RWPE1 (cell line): ENCODE measurements around the gene HIVEP3.

Experiments
- CTCF ChIA-PET: fragments of 350-600 bp; sonication (Branson Sonifier 250); formaldehyde crosslinking; extraction: SDS; loops from one replicate; lab custom pipeline; 2021; lab: Yijun Ruan, JAX
- POLR2A ChIA-PET: fragments of 400-600 bp; formaldehyde crosslinking; extraction: SDS; loops from one replicate; lab custom pipeline; 2020; ENCODE audit warnings: antibody characterized with exemption; ENCODE audit not compliant: low non-redundant PET; lab: Yijun Ruan, JAX
- DNase-seq: peaks from one replicate; pipeline ENCODE4 v3.0.0; 2012; ENCODE audit warnings: low spot score
- H3K27ac ChIP-seq: fragments of 450-650 bp; 2 replicates; pipeline ENCODE4 v1.5.1; 2017
- CTCF ChIP-seq: fragments of 450-650 bp; conservative IDR thresholded peaks from 2 replicates; pipeline ENCODE4 v1.5.1; 2017; ENCODE audit warnings: low read depth, mild to moderate bottlenecking

HIVEP3 gene

GRCh38 chr1:41734201-41734970 lies 184.3 kb downstream of the HIVEP3 start:
- ChIA-PET POLR2A (no interaction called here), CTCF (no interaction called here)
- no peak for DNase-seq
- no peak for TF ChIP-seq CTCF
- H3K27ac ChIP-seq, result no peak overlapping the region

GRCh38 chr1:41733725-41734124 lies 185.0 kb downstream of the HIVEP3 start:
- ChIA-PET POLR2A (no interaction called here), CTCF (no interaction called here)
- no peak for TF ChIP-seq CTCF
- no peak overlapping the region for H3K27ac ChIP-seq
- no peak for DNase-seq

GRCh38 chr1:41733021-41733420 lies 185.7 kb downstream of the HIVEP3 start:
- DNase-seq, result no peak
- no peak overlapping the region for H3K27ac ChIP-seq
- ChIA-PET CTCF (no interaction called here), POLR2A (no interaction called here)
- TF ChIP-seq CTCF, result no peak

GRCh38 chr1:41731516-41732030 lies 187.1 kb downstream of the HIVEP3 start:
- no peak overlapping the region for H3K27ac ChIP-seq
- DNase-seq, result no peak
- no peak for TF ChIP-seq CTCF
- CTCF ChIA-PET, result interaction anchor here (0.8 kb wide), 1 partner anchor 13 kb away, joined by 5 read pairs; no protein-coding TSS in a partner anchor
- POLR2A ChIA-PET, result no interaction called here

- no peak for DNase-seq
- CTCF ChIA-PET, result no interaction called here
- POLR2A ChIA-PET, result no interaction called here
- TF ChIP-seq CTCF, result no peak
- H3K27ac ChIP-seq, result no peak overlapping the region
Observed at GRCh38 chr1:41730806-41731205, 187.9 kb downstream of the HIVEP3 start.

- CTCF ChIA-PET, result no interaction called here
- H3K27ac ChIP-seq, result no peak overlapping the region
- TF ChIP-seq CTCF, result no peak
- DNase-seq, result no peak
- POLR2A ChIA-PET, result interaction anchor here (0.7 kb wide), 1 partner anchor 54 kb away, joined by 4 read pairs; no protein-coding TSS in a partner anchor
Observed at GRCh38 chr1:41728403-41729202, 190.1 kb downstream of the HIVEP3 start.
